B cell (primary cell): ENCODE results near the gene MRPL41.

Experiments used
- EZH2 ChIP-seq: IDR thresholded peaks from 2 replicates; pipeline ENCODE4 v1.6.1; 2012; ENCODE audit warnings: borderline replicate concordance, low read depth, mild to moderate bottlenecking, moderate library complexity, low read length; ENCODE audit not compliant: insufficient read depth, poor library complexity, severe bottlenecking
- TF ChIP-seq, protein P1 (sequence below): fragments of 200-600 bp; IDR thresholded peaks from one replicate; pipeline ENCODE4 v1.8.0; 2022; ENCODE audit warnings: antibody characterized with exemption, mild to moderate bottlenecking

GRCh38 chr9:137582286-137582860 is 30.7 kb downstream of the MRPL41 start:
- TF ChIP-seq, protein P1, sequence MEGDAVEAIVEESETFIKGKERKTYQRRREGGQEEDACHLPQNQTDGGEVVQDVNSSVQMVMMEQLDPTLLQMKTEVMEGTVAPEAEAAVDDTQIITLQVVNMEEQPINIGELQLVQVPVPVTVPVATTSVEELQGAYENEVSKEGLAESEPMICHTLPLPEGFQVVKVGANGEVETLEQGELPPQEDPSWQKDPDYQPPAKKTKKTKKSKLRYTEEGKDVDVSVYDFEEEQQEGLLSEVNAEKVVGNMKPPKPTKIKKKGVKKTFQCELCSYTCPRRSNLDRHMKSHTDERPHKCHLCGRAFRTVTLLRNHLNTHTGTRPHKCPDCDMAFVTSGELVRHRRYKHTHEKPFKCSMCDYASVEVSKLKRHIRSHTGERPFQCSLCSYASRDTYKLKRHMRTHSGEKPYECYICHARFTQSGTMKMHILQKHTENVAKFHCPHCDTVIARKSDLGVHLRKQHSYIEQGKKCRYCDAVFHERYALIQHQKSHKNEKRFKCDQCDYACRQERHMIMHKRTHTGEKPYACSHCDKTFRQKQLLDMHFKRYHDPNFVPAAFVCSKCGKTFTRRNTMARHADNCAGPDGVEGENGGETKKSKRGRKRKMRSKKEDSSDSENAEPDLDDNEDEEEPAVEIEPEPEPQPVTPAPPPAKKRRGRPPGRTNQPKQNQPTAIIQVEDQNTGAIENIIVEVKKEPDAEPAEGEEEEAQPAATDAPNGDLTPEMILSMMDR: no peak
- TF ChIP-seq EZH2: no peak
